K562 (cell line): ENCODE results near the gene HMGCL.

Source experiments
- CSDE1 ChIP-seq, 2 experiments: fragments of 450-650 bp; IDR thresholded peaks; 2 replicates each; pipeline ENCODE4 v1.6.1; 2016; ENCODE audit warnings: mild to moderate bottlenecking in 1 of 2
- GABPA ChIP-seq: fragments of 200-800 bp; sonication (Bioruptor generic); conservative IDR thresholded peaks from 2 replicates; pipeline ENCODE4 v1.6.1; 2016; ENCODE audit warnings: low read depth, missing genetic modification characterization, missing compliant biosample characterization
- KDM1A ChIP-seq, 2 experiments: fragments of 450-650 bp; IDR thresholded peaks; 2 replicates each; pipeline ENCODE4 v1.6.1; 2016; ENCODE audit warnings: mild to moderate bottlenecking in 2 of 2
- TF ChIP-seq, protein P1 (sequence below), 3 experiments: IDR thresholded peaks in 2 of 3; conservative IDR thresholded peaks in 1 of 3; 2 replicates each; pipeline ENCODE4 v1.5.1; 2011 to 2012; ENCODE audit warnings: low read length in 3 of 3, mild to moderate bottlenecking in 3 of 3, control low read depth in 2 of 3, improper control_type of control experiment in 1 of 3, inconsistent platforms in 1 of 3, low read depth in 1 of 3, mixed read lengths in 1 of 3, moderate library complexity in 1 of 3; ENCODE audit not compliant: insufficient read depth in 2 of 3

GRCh38 chr1:23867542-23867894 is 42.3 kb upstream of the HMGCL start:
- TF ChIP-seq KDM1A (IDR thresholded peaks at IDR 0.05): no peak
- no peak for TF ChIP-seq CSDE1 (IDR thresholded peaks at IDR 0.05)
- TF ChIP-seq, protein P1, sequence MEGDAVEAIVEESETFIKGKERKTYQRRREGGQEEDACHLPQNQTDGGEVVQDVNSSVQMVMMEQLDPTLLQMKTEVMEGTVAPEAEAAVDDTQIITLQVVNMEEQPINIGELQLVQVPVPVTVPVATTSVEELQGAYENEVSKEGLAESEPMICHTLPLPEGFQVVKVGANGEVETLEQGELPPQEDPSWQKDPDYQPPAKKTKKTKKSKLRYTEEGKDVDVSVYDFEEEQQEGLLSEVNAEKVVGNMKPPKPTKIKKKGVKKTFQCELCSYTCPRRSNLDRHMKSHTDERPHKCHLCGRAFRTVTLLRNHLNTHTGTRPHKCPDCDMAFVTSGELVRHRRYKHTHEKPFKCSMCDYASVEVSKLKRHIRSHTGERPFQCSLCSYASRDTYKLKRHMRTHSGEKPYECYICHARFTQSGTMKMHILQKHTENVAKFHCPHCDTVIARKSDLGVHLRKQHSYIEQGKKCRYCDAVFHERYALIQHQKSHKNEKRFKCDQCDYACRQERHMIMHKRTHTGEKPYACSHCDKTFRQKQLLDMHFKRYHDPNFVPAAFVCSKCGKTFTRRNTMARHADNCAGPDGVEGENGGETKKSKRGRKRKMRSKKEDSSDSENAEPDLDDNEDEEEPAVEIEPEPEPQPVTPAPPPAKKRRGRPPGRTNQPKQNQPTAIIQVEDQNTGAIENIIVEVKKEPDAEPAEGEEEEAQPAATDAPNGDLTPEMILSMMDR (IDR thresholded peaks at IDR 0.05 in 2 of 3, conservative IDR thresholded peaks at IDR 0.05 in 1 of 3; ENCODE audit: insufficient read depth in 2 of 3, low read depth in 1 of 3, low read length in 3 of 3): no peak
- TF ChIP-seq GABPA (tag): no peak
